ES-I3 (cell line): ENCODE measurements around the gene ZC3H4.
"Not testable (repeated sequence)": the region's sequence is repeated elsewhere in the genome, so short reads cannot be mapped to it uniquely, and the experiment has no call there.

Experiments
- H3K36me3 ChIP-seq: 2 replicates; pipeline ENCODE4 v1.6.1; 2013; ENCODE audit warnings: mild to moderate bottlenecking, low read length, control low read depth, moderate library complexity; ENCODE audit not compliant: insufficient read depth
- H3K4me1 ChIP-seq: 2 replicates; pipeline ENCODE4 v1.6.1; 2013; ENCODE audit warnings: mild to moderate bottlenecking, control low read depth, low read length; ENCODE audit not compliant: insufficient read depth
- H3K9ac ChIP-seq: 2 replicates; pipeline ENCODE4 v1.6.1; 2013; ENCODE audit warnings: low read depth, mild to moderate bottlenecking, low read length, moderate library complexity
- H3K9me3 ChIP-seq: 2 replicates; pipeline ENCODE4 v1.6.1; 2013; ENCODE audit warnings: mild to moderate bottlenecking, low read length, moderate library complexity; ENCODE audit not compliant: control insufficient read depth, insufficient read depth

The ZC3H4 gene

GRCh38 chr19:47107202-47107952 lies 6.2 kb downstream of the ZC3H4 start:
- no peak overlapping the region for H3K9ac ChIP-seq
- H3K4me1 ChIP-seq: peaks cover 49% of the 10 kb centered on the region
- no peaks in the 10 kb centered on the region for H3K9me3 ChIP-seq
- H3K36me3 ChIP-seq: peaks cover 7% of the 10 kb centered on the region; the same call in 1 of the 2 replicates

- peaks cover 7% of the 10 kb centered on the region; the same call in 1 of the 2 replicates for H3K36me3 ChIP-seq
- H3K9ac ChIP-seq: no peak overlapping the region
- peaks cover 49% of the 10 kb centered on the region for H3K4me1 ChIP-seq
- H3K9me3 ChIP-seq: no peaks in the 10 kb centered on the region
Measured at GRCh38 chr19:47106821-47107201, 6.8 kb downstream of the ZC3H4 start.

GRCh38 chr19:47105874-47106273 lies 7.7 kb downstream of the ZC3H4 start:
- Histone ChIP-seq H3K4me1 (peaks cover 49% of the 10 kb centered on the region), H3K36me3 (peaks cover 7% of the 10 kb centered on the region; the same call in 1 of the 2 replicates), H3K9me3 (no peaks in the 10 kb centered on the region), H3K9ac (no peak overlapping the region)

- Histone ChIP-seq H3K4me1 (peaks cover 43% of the 10 kb centered on the region), H3K9me3 (no peaks in the 10 kb centered on the region), H3K36me3 (no peaks in the 10 kb centered on the region), H3K9ac (no peak overlapping the region)
Measured at GRCh38 chr19:47104680-47105079, 8.9 kb downstream of the ZC3H4 start.

GRCh38 chr19:47102346-47103060 lies 11.1 kb downstream of the ZC3H4 start:
- Histone ChIP-seq H3K36me3 (no peaks in the 10 kb centered on the region), H3K9me3 (no peaks in the 10 kb centered on the region), H3K9ac (no peak overlapping the region), H3K4me1 (peaks cover 21% of the 10 kb centered on the region)

- peaks cover 19% of the 10 kb centered on the region for H3K4me1 ChIP-seq
- not testable (repeated sequence) for H3K36me3 ChIP-seq, H3K9ac ChIP-seq, H3K9me3 ChIP-seq
Measured at GRCh38 chr19:47101116-47101515, 12.5 kb downstream of the ZC3H4 start.

GRCh38 chr19:47100290-47100689 lies 13.3 kb downstream of the ZC3H4 start:
- Histone ChIP-seq H3K4me1 (peaks cover 27% of the 10 kb centered on the region), H3K36me3 (no peaks in the 10 kb centered on the region), H3K9ac (no peak overlapping the region), H3K9me3 (no peaks in the 10 kb centered on the region)

- Histone ChIP-seq H3K4me1 (peaks cover 34% of the 10 kb centered on the region), H3K9me3 (no peaks in the 10 kb centered on the region), H3K9ac (no peak overlapping the region), H3K36me3 (no peaks in the 10 kb centered on the region)
Measured at GRCh38 chr19:47099576-47100050, 14.0 kb downstream of the ZC3H4 start.

GRCh38 chr19:47098608-47099007 lies 15.0 kb downstream of the ZC3H4 start:
- Histone ChIP-seq H3K9me3 (no peaks in the 10 kb centered on the region), H3K9ac (no peak overlapping the region), H3K4me1 (peaks cover 34% of the 10 kb centered on the region), H3K36me3 (no peaks in the 10 kb centered on the region)

GRCh38 chr19:47097396-47098201 lies 16.0 kb downstream of the ZC3H4 start:
- H3K36me3 ChIP-seq: no peaks in the 10 kb centered on the region
- H3K9me3 ChIP-seq: no peaks in the 10 kb centered on the region
- no peak overlapping the region for H3K9ac ChIP-seq
- H3K4me1 ChIP-seq: peaks cover 28% of the 10 kb centered on the region

- no peaks in the 10 kb centered on the region for H3K9me3 ChIP-seq
- no peak overlapping the region for H3K9ac ChIP-seq
- peaks cover 26% of the 10 kb centered on the region for H3K4me1 ChIP-seq
- H3K36me3 ChIP-seq: peaks cover 3% of the 10 kb centered on the region; the same call in 1 of the 2 replicates
Measured at GRCh38 chr19:47096721-47097120, 16.9 kb downstream of the ZC3H4 start.

GRCh38 chr19:47096100-47096704 lies 17.4 kb downstream of the ZC3H4 start:
- peaks cover 3% of the 10 kb centered on the region; the same call in 1 of the 2 replicates for H3K36me3 ChIP-seq

GRCh38 chr19:47095476-47096099 lies 18.0 kb downstream of the ZC3H4 start:
- no peak overlapping the region for H3K9ac ChIP-seq
- H3K4me1 ChIP-seq: peaks cover 26% of the 10 kb centered on the region
- peaks cover 3% of the 10 kb centered on the region; the same call in 1 of the 2 replicates for H3K36me3 ChIP-seq
- no peaks in the 10 kb centered on the region for H3K9me3 ChIP-seq

More at GRCh38 chr19:47096100-47096704, 17.4 kb downstream of the ZC3H4 start:
- Histone ChIP-seq H3K4me1 (peaks cover 26% of the 10 kb centered on the region), H3K9me3 (no peaks in the 10 kb centered on the region), H3K9ac (no peak overlapping the region)
